ENCODE data around the gene CTNNA3.

- TF ChIP-seq CTCF (IDR thresholded peaks at IDR 0.05): no peak
- TF ChIP-seq POLR2A (IDR thresholded peaks at IDR 0.05): no peak
Measured at GRCh38 chr10:66521506-66521905, 1174.5 kb downstream of the CTNNA3 start.

Measured in uterus (tissue), 2 donors.